ENCODE measurements around the gene MYO1G.

Gene MYO1G

GRCh38 chr7:44967571-44968446, 11.0 kb downstream of the MYO1G start:
- no peak for DNase-seq (ENCODE audit: low read depth in 2 of 3, low spot score in 2 of 3)

- DNase-seq (ENCODE audit: low read depth in 2 of 3, low spot score in 2 of 3): no peak
Observed at GRCh38 chr7:44966731-44967538, 11.9 kb downstream of the MYO1G start.

- DNase-seq (ENCODE audit: low read depth in 2 of 3, low spot score in 2 of 3): no peak
Observed at GRCh38 chr7:44965937-44966730, 12.7 kb downstream of the MYO1G start.

GRCh38 chr7:44965441-44965903, 13.3 kb downstream of the MYO1G start:
- DNase-seq (ENCODE audit: low read depth in 2 of 3, low spot score in 2 of 3): no peak

GRCh38 chr7:44964831-44965440, 13.9 kb downstream of the MYO1G start:
- no peak for DNase-seq (ENCODE audit: low read depth in 2 of 3, low spot score in 2 of 3)

- no peak for DNase-seq (ENCODE audit: low read depth in 2 of 3, low spot score in 2 of 3)
Observed at GRCh38 chr7:44964384-44964830, 14.4 kb downstream of the MYO1G start.

GRCh38 chr7:44963364-44964290, 15.2 kb downstream of the MYO1G start:
- no peak for DNase-seq (ENCODE audit: low read depth in 2 of 3, low spot score in 2 of 3)

- DNase-seq (ENCODE audit: low read depth in 2 of 3, low spot score in 2 of 3): no peak
Observed at GRCh38 chr7:44962483-44963251, 16.1 kb downstream of the MYO1G start.

GRCh38 chr7:44961844-44962482, 16.9 kb downstream of the MYO1G start:
- no peak for DNase-seq (ENCODE audit: low read depth in 2 of 3, low spot score in 2 of 3)

- no peak for DNase-seq (ENCODE audit: low read depth in 2 of 3, low spot score in 2 of 3)
Observed at GRCh38 chr7:44960011-44960580, 18.7 kb downstream of the MYO1G start.

- no peak for DNase-seq (ENCODE audit: low read depth in 2 of 3, low spot score in 2 of 3)
Observed at GRCh38 chr7:44959433-44959951, 19.3 kb downstream of the MYO1G start.

GRCh38 chr7:44958645-44959344, 20.0 kb downstream of the MYO1G start:
- DNase-seq (ENCODE audit: low read depth in 2 of 3, low spot score in 2 of 3): no peak

- DNase-seq (ENCODE audit: low read depth in 2 of 3, low spot score in 2 of 3): no peak
Observed at GRCh38 chr7:44956157-44956766, 22.6 kb downstream of the MYO1G start.

- DNase-seq (ENCODE audit: low read depth in 2 of 3, low spot score in 2 of 3): no peak
Observed at GRCh38 chr7:44955733-44956132, 23.1 kb downstream of the MYO1G start.

GRCh38 chr7:44953156-44953555, 25.7 kb downstream of the MYO1G start:
- DNase-seq (ENCODE audit: low read depth in 2 of 3, low spot score in 2 of 3): no peak

GRCh38 chr7:44949303-44949702, 29.5 kb downstream of the MYO1G start:
- no peak for DNase-seq (ENCODE audit: low read depth in 2 of 3, low spot score in 2 of 3)

- DNase-seq (ENCODE audit: low read depth in 2 of 3, low spot score in 2 of 3): no peak
Observed at GRCh38 chr7:44945479-44945878, 33.3 kb downstream of the MYO1G start.
